HepG2 (cell line): Measurements from ENCODE around the gene MLST8. TPM values are rescaled to one million over a fixed set of nuclear protein-coding genes. Genes with fewer than 3 reads are reported as not detected.

Source experiments
- ATAC-seq: fragments of 200-7000 bp; cut with Tn5 transposase; 3 replicates; pipeline ENCODE4 v1.9.1; 2020; ENCODE audit warnings: mild to moderate bottlenecking, moderate library complexity
- BruUV-seq: library from RNA; stranded (reverse); fragments of 400-500 nt; replicated peaks from 2 replicates; lab custom pipeline; 2021; lab: Mats Ljungman, UMichigan
- CTCF ChIA-PET: fragments of 300-600 bp; formaldehyde crosslinking; extraction: SDS; loops from one replicate; lab custom pipeline; 2021; ENCODE audit warnings: low total read pairs, inconsistent platforms, low intra/inter-chr PET ratio; lab: Yijun Ruan, JAX
- POLR2A ChIA-PET: fragments of 350-600 bp; sonication (Branson Sonifier 250); formaldehyde crosslinking; loops from one replicate; lab custom pipeline; 2020; ENCODE audit warnings: antibody characterized with exemption, inconsistent platforms; lab: Yijun Ruan, JAX
- DNase-seq: peaks from one replicate; pipeline ENCODE4 v3.0.0-alpha.2; 2015; ENCODE audit warnings: low spot score
- FAIRE-seq: peaks from 3 replicates; lab custom pipeline; 2011; peaks lifted over from hg19 to GRCh38; lab: Jason Lieb, UNC
- H2AFZ ChIP-seq: one replicate; pipeline ENCODE4 v1.6.1; 2011; ENCODE audit warnings: low read length, inconsistent platforms
- H3K27ac ChIP-seq: fragments of 300-600 bp; 3 replicates; pipeline ENCODE4 v1.8.0; 2011; ENCODE audit warnings: mixed run types, mild to moderate bottlenecking, mixed read lengths, low read length, inconsistent platforms; ENCODE audit not compliant: insufficient read depth; ENCODE audit errors: extremely low read length
- H3K27me3 ChIP-seq, 2 experiments: fragments of 200-600 bp in 1 of 2; 2 replicates in 1 of 2; 3 replicates in 1 of 2; pipeline versions ENCODE4 v1.6.0 to v1.8.0; 2011; ENCODE audit warnings: low read length in 2 of 2, mild to moderate bottlenecking in 2 of 2, moderate library complexity in 2 of 2, inconsistent platforms in 1 of 2; ENCODE audit not compliant: insufficient read depth in 2 of 2, control insufficient read depth in 1 of 2
- H3K36me3 ChIP-seq, 2 experiments: fragments of 200-600 bp in 1 of 2; replicated peaks in 1 of 2; 2 replicates in 1 of 2; 3 replicates in 1 of 2; pipeline versions ENCODE4 v1.5.1 to v1.8.0; 2011; ENCODE audit warnings: low read length in 2 of 2, inconsistent platforms in 1 of 2; ENCODE audit not compliant: insufficient read depth in 2 of 2, control insufficient read depth in 1 of 2
- H3K4me1 ChIP-seq: 2 replicates; pipeline ENCODE4 v1.5.1; 2012; ENCODE audit warnings: low read length, inconsistent platforms; ENCODE audit not compliant: insufficient read depth
- H3K4me2 ChIP-seq: 2 replicates; pipeline ENCODE4 v1.6.0; 2011; ENCODE audit warnings: low read depth, low read length, inconsistent platforms
- H3K4me3 ChIP-seq, 3 experiments: fragments of 200-600 bp in 1 of 3; sonication (generic), shearing (Covaris generic) in 1 of 3; replicated peaks in 1 of 3; 2 replicates each; pipeline ENCODE4 v1.5.1; 2011 to 2016; ENCODE audit warnings: low read length in 3 of 3, inconsistent platforms in 2 of 3, low read depth in 2 of 3, mild to moderate bottlenecking in 2 of 3, control low read depth in 1 of 3, mixed read lengths in 1 of 3; ENCODE audit not compliant: insufficient read depth in 1 of 3
- H3K79me2 ChIP-seq: one replicate; pipeline ENCODE4 v1.6.1; 2011; ENCODE audit warnings: low read length, inconsistent platforms; ENCODE audit not compliant: insufficient read depth
- H3K9ac ChIP-seq: 2 replicates; pipeline ENCODE4 v1.6.0; 2011; ENCODE audit warnings: mild to moderate bottlenecking, low read depth, low read length, inconsistent platforms; ENCODE audit not compliant: insufficient read depth
- H3K9me3 ChIP-seq: 2 replicates; pipeline ENCODE4 v1.5.1; 2012; ENCODE audit warnings: mild to moderate bottlenecking, low read length
- H4K20me1 ChIP-seq: 2 replicates; pipeline ENCODE4 v1.6.0; 2011; ENCODE audit warnings: inconsistent platforms, mild to moderate bottlenecking, low read length, moderate library complexity; ENCODE audit not compliant: insufficient read depth
- EED ChIP-seq: sonication (generic); formaldehyde crosslinking; IDR thresholded peaks from 2 replicates; pipeline ENCODE4 v1.5.0; 2020; ENCODE audit warnings: mild to moderate bottlenecking, missing genetic modification reagents
- FOXM1 ChIP-seq: sonication (generic); formaldehyde crosslinking; IDR thresholded peaks from 2 replicates; pipeline ENCODE4 v1.5.0; 2020; ENCODE audit warnings: missing genetic modification reagents
- PRPF4 ChIP-seq: fragments of 200-400 bp; formaldehyde crosslinking; IDR thresholded peaks from 2 replicates; pipeline ENCODE4 v1.6.1; 2016; ENCODE audit warnings: low read length, low read depth; ENCODE audit not compliant: poor library complexity, severe bottlenecking
- RCOR2 ChIP-seq: IDR thresholded peaks from 2 replicates; pipeline ENCODE4 v1.6.1; 2016; ENCODE audit warnings: missing biosample characterization, missing genetic modification reagents
- STAT6 ChIP-seq: sonication (generic); formaldehyde crosslinking; IDR thresholded peaks from 2 replicates; pipeline ENCODE4 v1.4.0; 2020; ENCODE audit warnings: missing genetic modification reagents, mild to moderate bottlenecking, borderline replicate concordance
- TARDBP ChIP-seq: sonication (generic); formaldehyde crosslinking; IDR thresholded peaks from 2 replicates; pipeline ENCODE4 v1.8.0; 2022; ENCODE audit warnings: mild to moderate bottlenecking, missing genetic modification reagents
- ZMYM2 ChIP-seq: sonication (generic); formaldehyde crosslinking; IDR thresholded peaks from 2 replicates; pipeline ENCODE4 v1.8.0; 2022; ENCODE audit warnings: mild to moderate bottlenecking, missing genetic modification reagents
- ZNF619 ChIP-seq: sonication (generic); formaldehyde crosslinking; IDR thresholded peaks from 2 replicates; pipeline ENCODE4 v1.4.0; 2020; ENCODE audit warnings: mild to moderate bottlenecking, missing genetic modification reagents
- ZNF792 ChIP-seq: IDR thresholded peaks from 2 replicates; pipeline ENCODE4 v1.6.1; 2016
- ZXDC ChIP-seq: sonication (generic); formaldehyde crosslinking; IDR thresholded peaks from 2 replicates; pipeline ENCODE4 v1.5.0; 2020; ENCODE audit warnings: mild to moderate bottlenecking, missing genetic modification reagents
- WGBS: methylation state at CpG from one replicate; pipeline ENCODE4 v1.1.6; 2017; ENCODE audit warnings: low lambda C conversion rate; 5-methylcytosine and 5-hydroxymethylcytosine counted together
- in situ Hi-C: cut with HindIII; loops from 2 replicates; pipeline ENCODE4 v1.10.0; 2017; ENCODE audit warnings: low pct_unique_long_range_greater_than_20kb; ENCODE audit not compliant: extremely low pct_ligation_motif_present
- intact Hi-C: fragments of 100-400 bp; cut with micrococcal nuclease; formaldehyde crosslinking; loops from one replicate; pipeline ENCODE4 v1.10.0; 2022; ENCODE audit not compliant: unreplicated experiment
- polyA plus RNA-seq, 8 experiments: library from polyadenylated mRNA; depleted of rRNA in 3 of 8; stranded (reverse) in 7 of 8; unstranded in 1 of 8; fragments of >200 nt; fragmentation: Illumina TruSeq in 4 of 8; extraction: Trizol in 4 of 8; gene quantifications; 2 replicates each; pipeline versions ENCODE4 v1.2.1 to v1.2.3, GENCODE V29; 2011 to 2016; ENCODE audit warnings: low read depth in 4 of 8, missing spikeins in 1 of 8, mixed read lengths in 1 of 8; ENCODE audit not compliant: insufficient read depth in 1 of 8
- total RNA-seq, 5 experiments: library from RNA; depleted of rRNA; stranded (reverse); fragments of >200 nt; fragmentation: Illumina TruSeq; extraction: Trizol; gene quantifications; 2 replicates each; pipeline ENCODE4 v1.2.3, GENCODE V29; 2016; ENCODE audit warnings: low read depth in 1 of 5
- TF ChIP-seq, protein P1 (sequence below): sonication (generic); formaldehyde crosslinking; IDR thresholded peaks from 2 replicates; pipeline ENCODE4 v1.4.0; 2020; ENCODE audit warnings: mild to moderate bottlenecking, missing genetic modification reagents

The MLST8 gene
- total and polyA plus RNA-seq, 2 of the 13 experiments (the other 11 are each of a cell fraction or from before 2014, with no cell fraction given) = 30.8 to 72.7 TPM

DNA sequence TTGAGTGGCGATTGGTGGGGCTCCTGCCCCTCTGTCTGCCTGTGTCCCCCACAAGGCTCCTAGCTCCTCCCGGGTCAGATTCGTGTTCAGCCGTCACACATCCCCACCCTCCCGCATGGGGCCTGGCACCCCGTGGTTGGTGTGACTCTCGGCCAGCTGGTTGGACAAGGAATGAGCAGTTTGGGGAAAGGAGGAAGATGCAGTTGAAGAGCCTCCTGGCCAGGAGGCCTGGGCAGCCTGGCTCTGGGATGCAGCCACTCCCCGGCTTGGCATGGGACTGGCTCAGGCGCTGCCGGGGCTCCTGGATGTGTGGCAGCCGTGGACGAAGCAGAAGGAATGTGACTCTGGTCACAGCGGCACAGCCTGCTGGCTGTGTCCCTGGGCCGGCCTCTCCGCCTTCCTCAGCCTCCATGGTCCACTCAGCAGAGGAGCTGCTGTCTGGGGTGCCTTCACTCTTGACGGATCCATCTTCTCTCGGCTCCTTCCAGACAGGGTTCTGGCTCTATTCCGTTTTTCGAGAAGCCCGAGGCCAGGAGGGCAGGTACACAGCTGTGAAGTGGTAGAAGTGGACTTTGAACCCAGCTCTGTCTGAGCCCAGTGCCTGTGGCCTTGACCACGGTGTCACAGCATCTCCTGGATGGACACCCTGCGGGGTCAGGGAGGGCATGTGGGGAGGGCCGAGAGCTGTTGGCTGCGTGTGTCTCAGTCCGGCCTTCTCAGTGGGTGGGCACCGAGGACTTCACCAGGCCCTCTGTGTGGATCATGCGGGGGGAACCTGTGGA, 47.6 kb upstream of the MLST8 start:
- in situ Hi-C loops (no loop called here), intact Hi-C loops (no loop called here)
- no peaks in the 10 kb centered on the region for H3K9me3 ChIP-seq
- no peaks in the 10 kb centered on the region; a peak in 1 of 5 replicates for H3K27me3 ChIP-seq
- 16% methylated on average over 7 of the region's 27 CpGs for WGBS
- no peak overlapping the region for H2AFZ ChIP-seq
- H3K27ac ChIP-seq = peak overlapping the region; percentile 61
- peaks cover 61% of the 10 kb centered on the region for H4K20me1 ChIP-seq
- peak overlapping the region; percentile 95 for H3K4me2 ChIP-seq
- no TSS peak for BruUV-seq
- ATAC-seq = peak; percentile 8
- ChIA-PET CTCF (no interaction called here), POLR2A (interaction anchor here (0.7 to 4.0 kb wide), 14 partner anchors 9 to 217 kb away, joined by 3 to 37 read pairs (median 4); partner anchors contain the start of genes ECI1, RAB26 and RPS2)
- peaks cover 74% of the 10 kb centered on the region for H3K4me1 ChIP-seq
- H3K79me2 ChIP-seq = peaks cover 76% of the 10 kb centered on the region
- peak overlapping the region; percentile 91 to 98 (median 95); a peak in 5 of 6 replicates for H3K4me3 ChIP-seq
- H3K36me3 ChIP-seq = peaks cover 0 to 6% of the 10 kb centered on the region in 2 experiments
- peak; percentile 85 for DNase-seq
- peak; percentile 95 for FAIRE-seq
- peak overlapping the region; percentile 84 for H3K9ac ChIP-seq
- TF ChIP-seq TARDBP (peak; percentile 78), ZXDC (CRISPR knock-in tag) (no peak), ZNF619 (no peak), ZMYM2 (CRISPR knock-in tag) (0 out of 2 replicates have a peak, but pooled peaks have one; percentile 47), STAT6 (CRISPR knock-in tag) (no peak), PRPF4 (no peak), EED (CRISPR knock-in tag) (no peak), FOXM1 (CRISPR knock-in tag) (no peak), ZNF792 (CRISPR knock-in tag) (no peak; the same call in 1 of the 2 replicates), RCOR2 (CRISPR knock-in tag) (peak; percentile 74)
- TF ChIP-seq, protein P1, sequence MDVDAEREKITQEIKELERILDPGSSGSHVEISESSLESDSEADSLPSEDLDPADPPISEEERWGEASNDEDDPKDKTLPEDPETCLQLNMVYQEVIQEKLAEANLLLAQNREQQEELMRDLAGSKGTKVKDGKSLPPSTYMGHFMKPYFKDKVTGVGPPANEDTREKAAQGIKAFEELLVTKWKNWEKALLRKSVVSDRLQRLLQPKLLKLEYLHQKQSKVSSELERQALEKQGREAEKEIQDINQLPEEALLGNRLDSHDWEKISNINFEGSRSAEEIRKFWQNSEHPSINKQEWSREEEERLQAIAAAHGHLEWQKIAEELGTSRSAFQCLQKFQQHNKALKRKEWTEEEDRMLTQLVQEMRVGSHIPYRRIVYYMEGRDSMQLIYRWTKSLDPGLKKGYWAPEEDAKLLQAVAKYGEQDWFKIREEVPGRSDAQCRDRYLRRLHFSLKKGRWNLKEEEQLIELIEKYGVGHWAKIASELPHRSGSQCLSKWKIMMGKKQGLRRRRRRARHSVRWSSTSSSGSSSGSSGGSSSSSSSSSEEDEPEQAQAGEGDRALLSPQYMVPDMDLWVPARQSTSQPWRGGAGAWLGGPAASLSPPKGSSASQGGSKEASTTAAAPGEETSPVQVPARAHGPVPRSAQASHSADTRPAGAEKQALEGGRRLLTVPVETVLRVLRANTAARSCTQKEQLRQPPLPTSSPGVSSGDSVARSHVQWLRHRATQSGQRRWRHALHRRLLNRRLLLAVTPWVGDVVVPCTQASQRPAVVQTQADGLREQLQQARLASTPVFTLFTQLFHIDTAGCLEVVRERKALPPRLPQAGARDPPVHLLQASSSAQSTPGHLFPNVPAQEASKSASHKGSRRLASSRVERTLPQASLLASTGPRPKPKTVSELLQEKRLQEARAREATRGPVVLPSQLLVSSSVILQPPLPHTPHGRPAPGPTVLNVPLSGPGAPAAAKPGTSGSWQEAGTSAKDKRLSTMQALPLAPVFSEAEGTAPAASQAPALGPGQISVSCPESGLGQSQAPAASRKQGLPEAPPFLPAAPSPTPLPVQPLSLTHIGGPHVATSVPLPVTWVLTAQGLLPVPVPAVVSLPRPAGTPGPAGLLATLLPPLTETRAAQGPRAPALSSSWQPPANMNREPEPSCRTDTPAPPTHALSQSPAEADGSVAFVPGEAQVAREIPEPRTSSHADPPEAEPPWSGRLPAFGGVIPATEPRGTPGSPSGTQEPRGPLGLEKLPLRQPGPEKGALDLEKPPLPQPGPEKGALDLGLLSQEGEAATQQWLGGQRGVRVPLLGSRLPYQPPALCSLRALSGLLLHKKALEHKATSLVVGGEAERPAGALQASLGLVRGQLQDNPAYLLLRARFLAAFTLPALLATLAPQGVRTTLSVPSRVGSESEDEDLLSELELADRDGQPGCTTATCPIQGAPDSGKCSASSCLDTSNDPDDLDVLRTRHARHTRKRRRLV (CRISPR knock-in tag) = no peak
